Activated CD4-positive, alpha-beta T cell treated with anti-CD3 and anti-CD28 coated beads, Interleukin-2, amount 50 U/mL, for 1 hour (primary cell): ENCODE results near the gene DCAF4.
"Not testable (repeated sequence)": the region's sequence is repeated elsewhere in the genome, so short reads cannot be mapped to it uniquely, and the experiment has no call there.

ENCODE experiments used
- DNase-seq: peaks from one replicate; pipeline ENCODE4 v3.0.0-alpha.2; 2020

Gene DCAF4

DNA sequence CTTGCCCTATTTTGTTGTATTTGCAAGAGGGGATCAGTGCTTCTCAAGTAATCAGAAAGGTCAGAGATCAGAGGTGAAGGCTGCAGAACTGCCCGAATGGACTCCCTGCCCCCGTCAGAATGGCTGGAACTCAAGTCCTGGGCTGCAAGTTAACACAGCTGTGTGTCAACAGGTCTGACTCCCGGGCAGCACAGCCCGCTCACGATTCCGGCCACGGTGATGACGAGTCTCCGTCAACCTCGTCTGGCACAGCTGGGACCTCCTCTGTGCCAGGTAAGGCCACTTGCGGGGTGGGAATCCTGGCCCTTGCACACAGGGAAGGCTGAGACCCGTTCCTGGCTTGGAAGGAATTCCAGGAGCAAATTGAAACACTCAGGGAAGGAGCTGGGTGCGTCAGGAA, 13.4 kb downstream of the DCAF4 start:
- no peak for DNase-seq

- DNase-seq, result no peak
Observed at GRCh38 chr14:72941286-72941985, 15.2 kb downstream of the DCAF4 start.

DNA sequence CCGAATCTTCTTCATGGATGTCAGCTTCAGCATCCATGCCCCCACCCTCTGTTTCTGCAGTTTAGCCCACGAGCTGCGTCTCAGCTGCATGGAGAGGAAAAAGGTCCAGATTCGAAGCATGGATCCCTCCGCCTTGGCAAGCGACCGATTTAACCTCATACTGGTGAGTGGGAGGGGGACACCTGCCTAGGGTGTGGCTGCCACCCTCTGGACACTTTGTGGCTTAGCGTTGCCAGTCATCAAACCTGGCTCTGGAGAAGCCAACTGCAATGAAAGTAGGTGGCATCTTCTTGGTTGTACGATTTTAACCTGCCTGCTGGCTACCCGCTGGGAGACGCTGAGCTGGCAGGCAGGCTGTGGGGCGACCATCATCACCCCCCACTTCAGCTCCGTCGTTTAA, 16.7 kb downstream of the DCAF4 start:
- DNase-seq, result no peak

DNA sequence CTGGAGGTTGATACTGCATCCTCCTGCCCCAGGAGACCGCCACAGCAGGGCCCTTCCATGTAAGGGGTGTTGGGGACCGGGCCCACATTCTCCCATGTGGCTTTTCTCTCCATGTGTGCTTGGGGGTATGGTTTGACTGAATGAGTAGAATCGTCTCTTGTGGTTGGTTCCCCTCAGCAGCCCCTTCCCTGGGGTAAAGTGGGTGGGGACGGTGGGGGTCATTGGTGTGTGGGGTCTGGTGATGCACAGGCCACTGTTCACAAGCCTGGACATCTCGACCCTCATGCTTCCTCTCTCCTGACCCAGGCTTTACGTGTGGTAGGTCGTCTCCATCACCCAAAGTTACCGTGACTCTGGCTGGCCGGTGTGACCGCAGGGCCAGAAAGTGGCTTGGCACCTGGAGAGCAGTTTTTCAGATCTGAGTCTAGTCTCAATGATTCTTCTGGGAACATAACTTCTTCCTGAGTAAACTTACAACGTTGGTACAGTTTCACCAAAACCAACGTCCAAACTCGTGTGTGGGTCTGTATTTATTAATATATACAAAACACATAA, 17.7 kb downstream of the DCAF4 start:
- DNase-seq, result no peak

DNA sequence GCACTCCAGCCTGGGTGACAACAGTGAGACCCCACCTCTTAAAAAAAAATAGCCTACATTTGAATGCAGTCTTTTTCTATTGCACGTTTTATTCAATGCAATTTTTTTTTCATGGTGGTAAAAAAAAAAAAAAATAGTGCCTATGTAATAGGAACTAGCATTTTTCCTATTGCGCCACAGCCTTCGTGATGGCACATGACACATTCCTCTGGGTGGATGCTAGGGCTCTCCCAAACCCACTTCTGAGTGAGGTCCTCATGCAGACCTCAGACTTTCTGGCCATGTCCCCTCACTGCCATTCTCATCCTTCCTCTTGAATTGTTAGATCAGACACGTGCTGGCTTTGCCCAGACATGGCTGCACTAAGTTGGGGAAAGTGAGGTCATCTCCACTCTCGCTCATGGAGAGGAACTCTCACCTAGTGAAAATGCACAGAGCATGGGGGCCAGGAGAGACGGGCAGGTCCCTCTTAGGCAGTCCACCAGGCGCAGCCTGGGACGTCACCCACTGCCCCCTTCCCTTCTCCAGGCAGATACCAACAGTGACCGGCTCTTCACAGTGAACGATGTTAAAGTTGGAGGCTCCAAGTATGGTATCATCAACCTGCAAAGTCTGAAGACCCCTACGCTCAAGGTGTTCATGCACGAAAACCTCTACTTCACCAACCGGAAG, 19.2 kb downstream of the DCAF4 start:
- DNase-seq, result no peak

DNA sequence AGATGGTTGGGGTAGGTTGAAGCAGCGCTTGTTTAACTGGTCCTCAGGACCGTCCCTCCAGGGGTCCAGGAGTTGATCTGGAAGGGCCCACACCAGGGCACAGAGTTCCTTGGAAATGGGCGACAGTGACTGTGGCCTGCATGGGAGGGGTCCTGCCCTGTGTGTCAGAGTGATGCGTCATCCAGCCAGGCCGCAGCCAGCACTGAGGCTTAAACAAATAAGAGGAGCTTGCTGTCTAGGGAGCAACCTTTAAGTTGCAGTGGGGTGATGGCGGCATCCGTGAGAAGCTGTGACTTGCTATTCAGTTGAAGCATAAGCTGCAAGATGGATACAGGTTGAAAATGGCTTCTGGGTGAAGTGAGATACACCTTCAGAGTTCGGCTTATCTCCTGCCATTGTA, 20.2 kb downstream of the DCAF4 start:
- no peak for DNase-seq

DNA sequence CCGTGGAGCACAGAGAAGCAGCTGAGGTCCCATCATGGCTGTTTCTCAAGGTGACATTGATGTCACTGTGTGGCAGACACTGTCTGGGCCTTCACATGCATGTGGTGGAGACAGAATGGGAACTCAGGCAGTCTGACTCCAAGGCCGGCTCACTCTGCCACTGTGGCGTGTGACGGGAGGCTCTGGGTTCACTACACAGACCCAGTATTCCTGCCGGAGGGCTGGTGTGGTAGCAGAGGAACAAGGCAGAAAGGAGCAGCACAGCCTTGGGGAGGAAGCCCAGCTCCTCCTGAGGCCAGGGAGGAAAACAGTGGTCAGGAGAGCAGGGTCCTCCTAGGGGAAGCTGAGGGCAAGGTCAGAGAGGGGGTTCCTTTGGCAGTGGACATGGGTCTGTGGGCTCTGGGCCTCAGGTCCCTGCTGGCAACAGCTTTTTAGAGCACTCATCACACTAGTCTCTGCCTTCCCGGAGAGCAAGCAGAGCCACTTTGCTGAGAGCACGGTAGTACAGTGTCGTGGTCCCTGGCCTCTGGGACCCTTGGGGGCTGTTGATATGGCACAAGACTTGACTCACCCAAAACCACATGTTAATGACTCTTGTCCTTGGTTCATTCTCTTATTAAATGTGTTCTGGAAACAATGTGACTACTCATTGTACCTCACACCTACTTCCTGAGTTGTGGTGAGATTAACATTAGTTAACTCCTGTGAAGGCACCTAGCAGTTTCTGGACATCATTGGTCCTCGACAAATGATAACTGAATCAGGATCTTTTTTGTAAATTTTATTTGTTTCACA, 21.3 kb downstream of the DCAF4 start:
- DNase-seq, result no peak

- DNase-seq, result peak; percentile 63
Observed at GRCh38 chr14:72948481-72949138, 22.3 kb downstream of the DCAF4 start.

DNA sequence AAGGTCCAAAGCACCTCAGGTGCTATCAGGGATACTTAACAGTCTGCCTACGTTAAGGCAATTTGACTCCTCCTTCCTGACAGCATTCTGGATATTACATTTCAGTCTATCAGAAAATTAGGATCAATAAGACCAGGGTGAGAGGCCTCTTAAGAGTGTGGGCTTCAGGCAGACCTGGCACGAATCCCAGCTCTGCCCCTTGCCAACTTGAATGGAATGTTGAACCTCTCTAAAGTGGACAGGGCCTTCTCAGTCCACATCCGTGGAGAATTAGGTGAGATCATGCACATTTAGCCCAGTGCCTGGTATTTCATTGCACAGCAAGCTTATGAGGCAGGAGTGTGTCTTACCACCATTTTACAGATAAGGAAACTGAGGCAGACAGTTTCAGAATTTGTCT, 25.9 kb downstream of the DCAF4 start:
- no peak for DNase-seq

- not testable (repeated sequence) for DNase-seq
Observed at GRCh38 chr14:72956741-72957140, 30.5 kb downstream of the DCAF4 start.

DNA sequence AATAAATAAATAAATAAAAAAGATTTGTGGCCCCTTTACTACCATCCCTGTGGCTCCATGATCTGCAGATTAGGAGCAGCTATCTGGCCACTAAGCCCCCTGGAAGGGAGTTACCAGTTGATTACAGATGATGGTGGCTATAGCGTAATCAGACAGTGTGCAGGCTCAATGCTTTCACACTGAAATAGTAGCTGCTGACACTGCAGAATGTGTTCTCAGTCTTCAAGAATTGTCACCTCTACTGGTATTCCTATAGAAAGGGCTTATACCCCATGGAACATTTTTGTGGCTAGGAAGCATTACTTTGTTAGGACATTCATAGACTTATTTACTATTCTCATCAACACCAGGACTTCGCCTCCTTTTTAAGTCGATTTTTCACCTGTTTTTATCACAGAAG, 30.9 kb downstream of the DCAF4 start:
- no peak for DNase-seq

- no peak for DNase-seq
Observed at GRCh38 chr14:72958548-72958947, 32.3 kb downstream of the DCAF4 start.

- not testable (repeated sequence) for DNase-seq
Observed at GRCh38 chr14:72961016-72961415, 34.8 kb downstream of the DCAF4 start.

DNA sequence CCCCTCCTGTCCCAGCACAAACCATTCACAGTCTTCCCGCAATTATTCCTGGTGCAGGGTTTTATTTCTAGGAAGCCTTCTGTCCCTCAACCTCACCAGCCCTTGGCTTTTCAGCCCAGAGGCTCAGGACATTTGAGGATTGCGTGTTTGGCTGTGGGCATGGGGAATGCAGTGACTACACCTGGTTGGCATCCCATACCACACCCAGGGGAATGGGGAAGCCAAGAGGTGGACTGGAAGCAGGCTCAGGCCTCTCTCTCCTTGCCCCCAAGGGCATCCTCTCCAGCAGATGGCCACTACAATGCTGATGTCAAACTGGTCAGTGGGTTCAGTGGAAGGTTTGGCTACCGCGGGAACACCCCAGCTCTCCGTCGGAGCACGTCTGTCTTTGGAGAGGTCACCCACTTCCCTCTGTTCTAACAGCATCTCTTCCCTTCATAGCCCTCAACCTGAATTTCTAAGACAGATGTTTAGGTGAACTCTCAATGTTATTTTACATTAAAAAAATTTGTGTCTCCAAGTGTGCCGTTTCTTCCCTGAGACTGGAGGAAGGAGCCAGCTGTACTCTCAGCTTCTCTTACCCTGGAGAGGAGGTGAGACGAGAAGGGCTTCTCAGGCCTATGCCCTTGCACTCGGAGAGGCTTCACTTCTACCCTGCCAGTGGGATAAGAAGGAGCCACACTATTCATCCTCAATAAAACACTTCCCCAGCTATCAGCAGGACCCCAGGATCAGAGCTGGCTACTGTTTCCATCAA, 35.5 kb downstream of the DCAF4 start:
- no peak for DNase-seq

GRCh38 chr14:72962336-72962754, 36.1 kb downstream of the DCAF4 start:
- DNase-seq, result not testable (repeated sequence)

- DNase-seq, result no peak
Observed at GRCh38 chr14:72962829-72963312, 36.6 kb downstream of the DCAF4 start.

- DNase-seq, result no peak
Observed at GRCh38 chr14:72965249-72965648, 39.0 kb downstream of the DCAF4 start.

DNA sequence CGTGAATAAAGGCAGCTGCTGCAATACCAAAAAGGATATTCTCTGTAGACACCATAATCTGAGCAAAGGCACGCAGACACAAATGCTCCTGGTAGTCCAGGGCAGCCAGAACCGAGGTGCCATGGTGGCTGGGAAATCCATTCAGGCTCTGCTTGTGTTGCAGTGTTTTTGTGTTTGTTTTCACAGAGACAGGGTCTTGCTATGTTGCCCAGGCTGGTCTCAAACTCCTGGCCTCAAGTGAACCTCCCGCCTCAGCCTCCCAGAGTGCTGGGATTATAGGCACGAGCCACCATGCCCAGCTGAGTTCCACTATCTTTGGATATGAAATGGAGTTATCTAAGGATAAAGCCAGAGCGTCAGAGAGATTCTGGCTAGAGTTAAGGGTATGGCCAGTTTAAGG, 39.8 kb downstream of the DCAF4 start:
- DNase-seq, result no peak

GRCh38 chr14:72968316-72968715, 42.1 kb downstream of the DCAF4 start:
- DNase-seq, result no peak

DNA sequence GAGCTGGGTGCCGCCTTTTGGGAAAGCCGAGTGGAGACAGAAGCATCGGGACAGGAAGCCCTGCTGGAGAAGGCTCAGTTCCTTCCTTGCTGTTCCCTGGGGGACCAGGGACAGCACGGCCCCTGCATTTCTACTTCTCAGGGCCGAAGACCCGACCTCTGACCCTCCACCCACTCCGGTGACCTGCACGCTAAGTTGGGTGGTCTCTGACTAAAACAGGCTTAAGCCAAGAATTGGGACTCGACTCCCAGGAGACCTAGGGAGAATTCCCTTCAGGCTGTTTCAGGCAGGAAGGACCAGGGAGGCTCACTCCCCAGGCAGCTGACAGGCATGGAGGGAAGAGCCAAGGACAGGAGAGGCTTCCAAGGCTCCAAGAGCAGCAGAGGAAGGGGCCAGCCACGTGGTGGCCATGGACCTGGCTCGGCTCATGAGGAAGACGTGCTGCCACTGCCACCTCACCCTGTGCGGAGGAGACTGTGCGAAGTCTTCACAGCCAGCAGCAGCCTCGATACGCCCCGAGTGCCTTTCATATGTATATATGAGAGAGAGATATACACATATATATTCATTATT, 43.9 kb downstream of the DCAF4 start:
- DNase-seq, result no peak

- DNase-seq, result no peak
Observed at GRCh38 chr14:72970824-72971434, 44.7 kb downstream of the DCAF4 start.
